Keratinocyte (primary cell): ENCODE data around the gene SERPINE1. TPM values are rescaled to one million over a fixed set of nuclear protein-coding genes. Genes with fewer than 3 reads are reported as not detected.

ENCODE experiments used
- DNase-seq: peaks from one replicate; pipeline ENCODE4 v3.0.0-alpha.2; 2011; ENCODE audit warnings: low read depth, missing footprints, low spot score
- FAIRE-seq: peaks from 2 replicates; lab custom pipeline; 2011; peaks lifted over from hg19 to GRCh38; lab: Jason Lieb, UNC
- H2AFZ ChIP-seq: 2 replicates; pipeline ENCODE4 v1.6.0; 2012; ENCODE audit warnings: low read length, control low read depth, inconsistent platforms; ENCODE audit not compliant: control insufficient read depth
- H3K27ac ChIP-seq: 2 replicates; pipeline ENCODE4 v1.5.1; 2011; ENCODE audit warnings: low read length; ENCODE audit not compliant: control insufficient read depth, insufficient read depth
- H3K27me3 ChIP-seq: 3 replicates; pipeline ENCODE4 v1.6.0; 2011; ENCODE audit warnings: low read length; ENCODE audit not compliant: control insufficient read depth, insufficient read depth; ENCODE audit errors: extremely low read depth
- H3K36me3 ChIP-seq, 2 experiments: 2 replicates in 1 of 2; 3 replicates in 1 of 2; pipeline ENCODE4 v1.5.1; 2011; ENCODE audit warnings: low read length in 2 of 2, mild to moderate bottlenecking in 1 of 2; ENCODE audit not compliant: control insufficient read depth in 2 of 2, insufficient read depth in 2 of 2; ENCODE audit errors: extremely low read depth in 1 of 2
- H3K4me1 ChIP-seq: 3 replicates; pipeline ENCODE4 v1.5.1; 2011; ENCODE audit warnings: low read length; ENCODE audit not compliant: control insufficient read depth, insufficient read depth; ENCODE audit errors: extremely low read depth
- H3K4me2 ChIP-seq: 3 replicates; pipeline ENCODE4 v1.6.0; 2011; ENCODE audit warnings: low read depth, low read length; ENCODE audit not compliant: control insufficient read depth, insufficient read depth; ENCODE audit errors: extremely low read depth
- H3K4me3 ChIP-seq, 3 experiments: fragments of 200-600 bp in 1 of 3; sonication (generic) in 1 of 3; 2 replicates in 2 of 3; 3 replicates in 1 of 3; pipeline ENCODE4 v1.5.1; 2011 to 2016; ENCODE audit warnings: low read length in 3 of 3, mild to moderate bottlenecking in 3 of 3, control low read depth in 2 of 3, inconsistent platforms in 1 of 3, low read depth in 1 of 3, mixed read lengths in 1 of 3, mixed run types in 1 of 3, moderate library complexity in 1 of 3; ENCODE audit not compliant: control insufficient read depth in 2 of 3, insufficient read depth in 2 of 3; ENCODE audit errors: extremely low read depth in 1 of 3
- H3K79me2 ChIP-seq: 2 replicates; pipeline ENCODE4 v1.6.0; 2012; ENCODE audit warnings: low read length; ENCODE audit not compliant: control insufficient read depth, insufficient read depth
- H3K9ac ChIP-seq: 3 replicates; pipeline ENCODE4 v1.6.0; 2011; ENCODE audit warnings: low read length; ENCODE audit not compliant: control insufficient read depth, insufficient read depth; ENCODE audit errors: extremely low read depth
- H3K9me1 ChIP-seq: 3 replicates; pipeline ENCODE4 v1.6.0; 2011; ENCODE audit warnings: low read length; ENCODE audit not compliant: control insufficient read depth, insufficient read depth; ENCODE audit errors: extremely low read depth
- H3K9me3 ChIP-seq: 2 replicates; pipeline ENCODE4 v1.5.1; 2012; ENCODE audit warnings: low read depth, low read length; ENCODE audit not compliant: control insufficient read depth
- H4K20me1 ChIP-seq: 3 replicates; pipeline ENCODE4 v1.6.0; 2011; ENCODE audit warnings: low read length; ENCODE audit not compliant: control insufficient read depth, insufficient read depth; ENCODE audit errors: extremely low read depth
- CTCF ChIP-seq, 3 experiments: IDR thresholded peaks in 1 of 3; conservative IDR thresholded peaks in 1 of 3; optimal IDR thresholded peaks in 1 of 3; 2 replicates in 2 of 3; 3 replicates in 1 of 3; pipeline versions ENCODE3 to v1.5.1; 2011; ENCODE audit warnings: low read length in 3 of 3, mild to moderate bottlenecking in 3 of 3, moderate library complexity in 2 of 3, control low read depth in 1 of 3, inconsistent platforms in 1 of 3; ENCODE audit not compliant: insufficient read depth in 2 of 3; ENCODE audit errors: extremely low read depth in 1 of 3
- EZH2 ChIP-seq: IDR thresholded peaks from one replicate; pipeline ENCODE4 v1.6.1; 2012; ENCODE audit warnings: inconsistent platforms, mild to moderate bottlenecking, low read length, moderate library complexity
- dilution Hi-C: fragments of 300-500 bp; cut with MboI; formaldehyde crosslinking; loops from one replicate; pipeline ENCODE4 v1.7.0; 2020; ENCODE audit warnings: low sequenced_read_pairs; ENCODE audit not compliant: extremely low pct_ligation_motif_present
- polyA plus RNA-seq, 5 experiments: library from polyadenylated mRNA; depleted of rRNA in 3 of 5; stranded (reverse) in 3 of 5; stranded (forward) in 1 of 5; unstranded in 1 of 5; fragments of >200 nt; gene quantifications; 1 replicate in 1 of 5; 2 replicates in 3 of 5; 3 replicates in 1 of 5; pipeline versions ENCODE4 v1.2.1 to v1.2.3, GENCODE V29; 2011 to 2012; ENCODE audit warnings: missing spikeins in 2 of 5, low read depth in 1 of 5, low replicate concordance in 1 of 5

Gene SERPINE1
- polyA plus RNA-seq, 1 donor (not counting 4 experiments of a cell fraction or from before 2014, with no cell fraction given): 522 TPM

DNA sequence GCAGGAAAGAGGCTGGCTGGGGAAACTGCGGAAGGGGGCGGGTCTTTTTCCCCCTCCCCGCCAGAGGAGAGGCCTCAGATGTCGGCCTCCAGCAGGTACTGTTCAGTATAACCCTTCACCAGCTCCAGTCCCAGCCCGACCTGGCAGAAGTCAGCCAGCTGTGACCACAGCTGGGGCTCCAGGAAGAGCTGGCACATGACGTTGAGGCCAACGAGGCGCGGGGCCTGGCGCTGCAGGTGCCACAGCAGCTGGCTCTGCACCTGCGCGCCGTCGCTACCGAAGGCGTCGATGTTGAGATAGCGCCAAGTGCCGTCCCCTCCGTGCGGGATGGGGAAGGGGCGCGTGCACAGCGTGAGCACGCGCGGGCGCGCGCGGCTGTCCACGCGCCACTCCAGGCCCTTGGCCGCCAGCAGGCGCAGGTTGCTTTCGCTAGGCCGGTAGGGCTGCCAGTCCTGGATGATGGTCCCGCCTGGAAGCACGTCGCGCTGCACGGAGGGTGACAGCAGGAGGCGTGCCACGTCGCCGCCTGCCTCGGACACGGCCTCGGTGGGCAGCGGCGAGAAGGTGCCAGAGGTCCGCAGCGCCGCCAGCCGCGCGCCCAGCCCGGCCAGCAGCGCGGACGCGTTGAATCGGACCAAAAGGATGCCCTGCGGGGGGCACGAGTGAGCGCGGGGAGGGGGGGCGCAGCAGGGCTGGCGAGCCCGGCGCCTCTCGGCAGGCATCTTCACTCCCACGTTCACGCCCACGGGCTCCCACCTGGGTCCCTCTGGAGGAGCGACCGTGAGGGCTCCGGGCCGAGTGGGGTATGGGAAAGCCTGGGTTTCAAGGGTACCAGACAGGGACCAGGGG, 45.3 kb downstream of the SERPINE1 start:
- Histone ChIP-seq H4K20me1 (peaks cover 3% of the 10 kb centered on the region), H3K36me3 (no peaks in the 10 kb centered on the region), H2AFZ (no peak overlapping the region), H3K4me2 (peak overlapping the region; percentile 58), H3K9ac (no peak overlapping the region), H3K27me3 (peaks cover 89% of the 10 kb centered on the region), H3K9me3 (no peaks in the 10 kb centered on the region), H3K79me2 (no peaks in the 10 kb centered on the region), H3K4me3 (no peak overlapping the region), H3K9me1 (no peaks in the 10 kb centered on the region), H3K27ac (no peak overlapping the region), H3K4me1 (peaks cover 29% of the 10 kb centered on the region)
- dilution Hi-C loops: no loop called here
- peak; percentile 91 for TF ChIP-seq EZH2
- TF ChIP-seq CTCF (optimal IDR thresholded peaks at IDR 0.05 in 1 of 3, IDR thresholded peaks at IDR 0.05 in 1 of 3, conservative IDR thresholded peaks at IDR 0.05 in 1 of 3; ENCODE audit: extremely low read depth in 1 of 3, insufficient read depth in 2 of 3, low read length in 3 of 3): no peak
- no peak for DNase-seq
- no peak for FAIRE-seq

- Histone ChIP-seq H3K4me2 (peak overlapping the region; percentile 58), H3K27ac (no peak overlapping the region), H3K9ac (no peak overlapping the region), H3K4me3 (peak overlapping the region in 1 of 3 experiments; percentile 38), H4K20me1 (peaks cover 3% of the 10 kb centered on the region), H3K27me3 (peaks cover 89% of the 10 kb centered on the region), H3K36me3 (no peaks in the 10 kb centered on the region), H3K9me1 (no peaks in the 10 kb centered on the region), H3K4me1 (peaks cover 26% of the 10 kb centered on the region), H3K79me2 (no peaks in the 10 kb centered on the region), H2AFZ (no peak overlapping the region), H3K9me3 (no peaks in the 10 kb centered on the region)
- TF ChIP-seq EZH2 (peak; percentile 97), CTCF (optimal IDR thresholded peaks at IDR 0.05 in 1 of 3, IDR thresholded peaks at IDR 0.05 in 1 of 3, conservative IDR thresholded peaks at IDR 0.05 in 1 of 3; ENCODE audit: extremely low read depth in 1 of 3, insufficient read depth in 2 of 3, low read length in 3 of 3) (no peak)
- FAIRE-seq: no peak
- no peak for DNase-seq
- dilution Hi-C loops: no loop called here
Observed at GRCh38 chr7:101172854-101173751, 46.2 kb downstream of the SERPINE1 start.
